HL-60 (cell line): ENCODE results near the gene TIGD4.

Experiments
- DNase-seq, 2 experiments: peaks; one replicate each; pipeline ENCODE4 v3.0.0-alpha.2; 2010 to 2020; ENCODE audit warnings: low read depth in 1 of 2, low spot score in 1 of 2
- H3K27ac ChIP-seq: fragments of 250-450 bp; sonication (Bioruptor Pico); replicated peaks from 2 replicates; pipeline ENCODE4 v1.5.1; 2020; ENCODE audit warnings: mild to moderate bottlenecking, moderate library complexity
- H3K27me3 ChIP-seq: fragments of 250-450 bp; sonication (Bioruptor Pico); 2 replicates; pipeline ENCODE4 v1.5.1; 2021; ENCODE audit warnings: mild to moderate bottlenecking, moderate library complexity; ENCODE audit not compliant: insufficient read depth, poor library complexity, severe bottlenecking
- H3K4me3 ChIP-seq: replicated peaks from 2 replicates; pipeline ENCODE4 v1.5.1; 2011; ENCODE audit warnings: mild to moderate bottlenecking, control low read depth, low read length; ENCODE audit not compliant: insufficient read depth
- CTCF ChIP-seq: IDR thresholded peaks from one replicate; pipeline ENCODE4 v1.5.1; 2011; ENCODE audit warnings: low read length, control low read depth, inconsistent platforms; ENCODE audit not compliant: insufficient read depth
- GABPA ChIP-seq: IDR thresholded peaks from 2 replicates; pipeline ENCODE4 v1.6.1; 2012; ENCODE audit warnings: low read depth
- POLR2AphosphoS5 ChIP-seq: IDR thresholded peaks from 2 replicates; pipeline ENCODE4 v1.6.1; 2012; ENCODE audit warnings: low read depth
- REST ChIP-seq: IDR thresholded peaks from 2 replicates; pipeline ENCODE4 v1.6.1; 2012; ENCODE audit warnings: low read depth; ENCODE audit not compliant: insufficient replicate concordance
- SPI1 ChIP-seq: IDR thresholded peaks from 2 replicates; pipeline ENCODE4 v1.6.1; 2012; ENCODE audit warnings: low read depth, mild to moderate bottlenecking, borderline replicate concordance

TIGD4 gene

GRCh38 chr4:152824561-152824960, 45.0 kb upstream of the TIGD4 start:
- Histone ChIP-seq H3K4me3 (no peak overlapping the region), H3K27ac (no peak overlapping the region), H3K27me3 (no peaks in the 10 kb centered on the region)
- peak; percentile 73 for TF ChIP-seq SPI1
- no peak for TF ChIP-seq REST
- TF ChIP-seq GABPA = no peak
- no peak for TF ChIP-seq CTCF
- DNase-seq = no peak

DNA sequence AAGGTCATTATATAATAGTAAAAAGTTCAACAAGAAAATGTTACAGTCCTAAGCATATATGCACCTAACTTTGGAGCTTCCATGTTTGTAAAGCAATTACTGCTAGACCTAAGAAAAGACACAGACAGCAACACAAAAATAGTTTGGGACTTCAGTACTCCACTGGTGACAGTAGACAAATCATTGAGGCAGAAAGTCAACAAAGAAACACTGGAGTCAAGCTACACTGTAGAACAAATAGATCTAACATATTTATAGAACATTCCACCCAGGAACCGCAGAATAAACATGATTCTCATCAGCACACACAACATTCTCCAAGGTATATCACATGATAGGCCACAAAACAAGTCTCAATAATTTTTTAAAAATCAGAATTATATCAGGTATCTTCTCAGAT, 42.8 kb upstream of the TIGD4 start:
- no peaks in the 10 kb centered on the region for H3K27me3 ChIP-seq
- H3K4me3 ChIP-seq = no peak overlapping the region
- H3K27ac ChIP-seq = no peak overlapping the region
- TF ChIP-seq GABPA (no peak), CTCF (no peak), SPI1 (no peak), REST (no peak), POLR2AphosphoS5 (no peak)
- DNase-seq = no peak

DNA sequence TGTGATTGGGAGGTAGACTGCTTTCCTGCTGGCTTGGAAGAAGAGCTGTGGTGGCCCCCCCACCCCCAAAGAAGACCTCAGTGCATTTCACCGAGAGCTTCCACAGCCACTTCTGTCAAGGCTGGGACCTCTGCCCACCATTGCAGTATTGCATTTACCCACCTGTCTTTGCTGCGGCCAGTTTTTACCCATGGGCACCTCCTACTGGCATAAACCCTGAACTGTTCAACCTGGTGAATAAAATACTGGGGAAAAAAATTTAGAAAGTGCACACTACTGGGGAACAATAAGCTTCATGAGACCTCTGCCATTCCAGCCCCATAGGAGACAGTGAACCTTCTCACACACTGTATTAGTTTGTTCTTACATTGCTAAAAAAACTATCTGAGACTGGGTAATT, 40.5 kb upstream of the TIGD4 start:
- no peak overlapping the region for H3K27ac ChIP-seq
- no peak overlapping the region for H3K4me3 ChIP-seq
- H3K27me3 ChIP-seq = no peaks in the 10 kb centered on the region
- TF ChIP-seq CTCF (no peak), POLR2AphosphoS5 (no peak), SPI1 (no peak), REST (no peak), GABPA (no peak)
- DNase-seq = no peak
